SJCRH30 (cell line): ENCODE data around the gene GLA. TPM values are rescaled to one million over a fixed set of nuclear protein-coding genes. Genes with fewer than 3 reads are reported as not detected.
A peak's percentile ranks its signal among the peaks of the same experiment; 100 is the strongest.

Experiments used
- DNase-seq, 2 experiments: peaks; one replicate each; pipeline ENCODE4 v3.0.0-alpha.2; 2015 to 2020
- H3K27ac ChIP-seq: fragments of 250-450 bp; sonication (Bioruptor Pico); 2 replicates; pipeline ENCODE4 v1.5.1; 2020; ENCODE audit warnings: mild to moderate bottlenecking, moderate library complexity
- H3K27me3 ChIP-seq: fragments of 250-450 bp; sonication (Bioruptor Pico); 2 replicates; pipeline ENCODE4 v1.5.1; 2020; ENCODE audit warnings: mild to moderate bottlenecking, moderate library complexity
- H3K36me3 ChIP-seq: fragments of 250-450 bp; sonication (Bioruptor Pico); 2 replicates; pipeline ENCODE4 v1.5.1; 2020; ENCODE audit warnings: mild to moderate bottlenecking, moderate library complexity
- H3K4me1 ChIP-seq: fragments of 250-450 bp; sonication (Bioruptor Pico); 2 replicates; pipeline ENCODE4 v1.5.1; 2020; ENCODE audit warnings: mild to moderate bottlenecking, moderate library complexity
- H3K4me3 ChIP-seq: fragments of 250-450 bp; sonication (Bioruptor Pico); 2 replicates; pipeline ENCODE4 v1.5.1; 2020; ENCODE audit warnings: mild to moderate bottlenecking, moderate library complexity
- H3K9me3 ChIP-seq: fragments of 250-450 bp; sonication (Bioruptor Pico); replicated peaks from 2 replicates; pipeline ENCODE4 v1.5.1; 2020; ENCODE audit warnings: mild to moderate bottlenecking, moderate library complexity
- total RNA-seq: library from RNA; depleted of rRNA; stranded (reverse); fragments of >200 nt; shearing (Covaris generic); gene quantifications from 2 replicates; pipeline ENCODE4 v1.2.3, GENCODE V29; 2014; rRNA removed

Gene GLA
- total RNA-seq, 1 experiment from 2014 or later = 55.9 TPM

DNA sequence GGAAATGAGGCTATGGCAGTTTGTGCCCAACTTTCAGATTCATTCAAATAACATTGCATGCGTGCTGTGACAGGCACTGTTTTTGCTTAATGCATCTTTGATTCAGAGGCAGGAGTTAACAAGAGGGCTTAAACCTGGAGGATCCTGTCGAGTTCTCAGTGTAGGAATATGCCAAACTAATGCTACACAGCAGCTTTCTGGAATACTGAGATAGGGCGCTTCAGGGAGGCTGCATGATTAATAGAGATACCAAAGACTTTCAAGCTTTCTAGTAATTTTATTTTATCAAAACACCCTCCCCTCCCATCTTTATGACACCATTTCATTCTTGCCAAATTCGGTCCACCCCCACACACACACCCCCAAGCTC is 58.5 kb downstream of the GLA start:
- Histone ChIP-seq H3K9me3 (no peaks in the 10 kb centered on the region), H3K27me3 (no peaks in the 10 kb centered on the region), H3K4me1 (0 out of 2 replicates have a peak, but pooled peaks cover 6% of the 10 kb centered on the region), H3K36me3 (peaks cover 11% of the 10 kb centered on the region; the same call in 1 of the 2 replicates), H3K4me3 (peak overlapping the region; percentile 80), H3K27ac (peak overlapping the region; percentile 86)
- DNase-seq = no peak

DNA sequence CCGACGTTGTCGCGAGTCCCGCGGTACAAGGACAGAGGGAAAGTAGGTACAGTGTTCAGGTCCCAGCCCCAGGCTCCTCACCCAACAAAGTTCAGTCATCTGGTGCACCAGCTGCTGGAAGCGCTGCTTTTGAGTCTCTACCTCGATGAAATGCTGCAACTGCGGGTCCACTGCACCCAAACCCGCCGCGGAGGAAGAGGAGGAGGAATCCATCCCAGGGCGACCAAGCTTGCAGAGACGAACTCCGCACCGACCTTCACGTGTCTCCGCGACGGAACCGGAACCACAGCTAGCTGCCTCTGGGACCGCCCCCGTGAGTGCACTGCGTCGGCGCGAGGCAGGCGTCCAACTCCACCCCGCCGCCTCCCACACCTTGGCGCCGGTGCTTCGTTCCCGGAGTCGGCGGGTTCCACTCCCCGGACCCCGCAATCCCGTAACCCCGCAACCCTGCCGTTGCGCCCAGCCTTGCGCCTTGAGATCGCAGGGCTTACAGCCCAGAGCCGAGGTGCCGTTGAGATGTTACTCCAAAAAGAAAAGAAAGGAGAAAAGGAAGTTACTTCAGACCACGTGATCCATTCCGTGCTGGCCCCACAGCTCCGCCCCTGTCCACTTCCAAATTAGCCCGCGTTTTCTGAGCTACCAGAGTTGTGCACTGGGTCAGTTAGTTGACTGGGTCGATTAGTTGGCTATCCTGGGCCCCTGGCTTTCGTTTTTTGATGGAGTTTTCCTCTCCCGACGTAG is 59.1 kb downstream of the GLA start, which contains the start of gene TIMM8A:
TIMM8A (minus strand) TSS at position 291 of the 741 bp plus-strand sequence; CDS start at position 213, 78 bp downstream.
- Histone ChIP-seq H3K27me3 (no peaks in the 10 kb centered on the region), H3K4me3 (peak within 1 kb of the TSS; percentile 80), H3K27ac (peak within 1 kb of the TSS; percentile 86), H3K36me3 (peaks cover 11% of the 10 kb centered on the region; the same call in 1 of the 2 replicates), H3K4me1 (0 out of 2 replicates have a peak, but pooled peaks cover 6% of the 10 kb centered on the region), H3K9me3 (no peaks in the 10 kb centered on the region)
- peak; percentile 69 to 77 for DNase-seq

DNA sequence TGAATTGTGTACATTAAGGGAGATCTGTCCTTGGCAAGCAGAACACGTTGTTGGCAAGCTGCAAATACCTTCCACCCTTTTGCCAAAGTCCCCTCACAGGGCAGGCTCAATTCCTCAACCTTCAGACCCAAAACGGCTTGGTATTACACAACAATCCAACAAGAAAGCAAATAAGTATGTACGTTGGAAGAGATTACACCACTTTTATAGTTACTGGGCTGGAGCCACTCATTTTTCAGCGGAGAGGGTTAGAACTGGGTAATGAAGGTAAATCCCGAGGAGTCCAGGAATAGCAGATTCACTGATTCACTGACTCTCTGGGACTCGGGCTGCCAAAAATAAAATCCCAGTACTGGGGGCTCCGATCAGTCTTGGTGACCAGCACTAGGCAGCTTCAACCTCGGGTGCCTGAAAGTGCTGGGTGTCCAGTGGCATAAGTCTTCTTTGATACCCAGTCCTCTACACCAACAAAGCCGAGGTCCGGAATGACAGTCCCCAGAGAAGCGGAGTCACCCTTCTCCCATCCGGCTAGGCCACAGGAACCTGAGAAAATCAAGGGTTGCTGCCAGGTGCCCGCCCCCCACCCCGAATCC is 59.8 kb downstream of the GLA start:
- peak overlapping the region; percentile 80 for H3K4me3 ChIP-seq
- no peak for DNase-seq
- no peaks in the 10 kb centered on the region for H3K9me3 ChIP-seq
- H3K4me1 ChIP-seq = 0 out of 2 replicates have a peak, but pooled peaks cover 6% of the 10 kb centered on the region
- peaks cover 11% of the 10 kb centered on the region; the same call in 1 of the 2 replicates for H3K36me3 ChIP-seq
- peak overlapping the region; percentile 86 for H3K27ac ChIP-seq
- H3K27me3 ChIP-seq = no peaks in the 10 kb centered on the region

Other genes starting within 250 kb of the GLA start
- gene DRP2, start 188.1 kb downstream of the GLA start, total RNA-seq = 2.7 and 3.4 TPM in 2 replicates
- gene TAF7L, start 116.6 kb downstream of the GLA start, total RNA-seq = 0.10 and 0.13 TPM in 2 replicates
- gene TIMM8A, start 59.2 kb downstream of the GLA start, total RNA-seq = 20.5 and 21.0 TPM in 2 replicates
- 0.05 TPM in 1 of 2 replicates, not detected in the other for gene BTK, start 21.7 kb downstream of the GLA start, total RNA-seq
- gene RPL36A, start 16.9 kb downstream of the GLA start, total RNA-seq = 3,964 and 4,118 TPM in 2 replicates
- gene HNRNPH2, start 297 bp upstream of the GLA start, total RNA-seq = 82.4 and 83.3 TPM in 2 replicates
- gene ARMCX4, start 77.5 kb upstream of the GLA start, total RNA-seq = 4.2 and 4.5 TPM in 2 replicates
- gene ARMCX1, start 142.6 kb upstream of the GLA start, total RNA-seq = 71.7 and 81.5 TPM in 2 replicates
- 45.4 and 48.2 TPM in 2 replicates for gene ARMCX6, start 210.1 kb upstream of the GLA start, total RNA-seq
- 54.7 and 58.3 TPM in 2 replicates for gene ARMCX3, start 215.2 kb upstream of the GLA start, total RNA-seq